K562 (cell line): ENCODE measurements around the gene ZBTB20.

ENCODE experiments used
- CREB1 ChIP-seq, 2 experiments: sonication (generic) in 1 of 2; formaldehyde crosslinking in 1 of 2; IDR thresholded peaks; 2 replicates each; pipeline versions ENCODE4 v1.6.1 to v1.8.0; 2012 to 2022; ENCODE audit warnings: inconsistent platforms in 1 of 2, mild to moderate bottlenecking in 1 of 2, missing genetic modification reagents in 1 of 2, moderate library complexity in 1 of 2
- CTCF ChIP-seq, 3 experiments: IDR thresholded peaks in 2 of 3; conservative IDR thresholded peaks in 1 of 3; 2 replicates each; pipeline ENCODE4 v1.5.1; 2011 to 2012; ENCODE audit warnings: low read length in 3 of 3, mild to moderate bottlenecking in 3 of 3, control low read depth in 2 of 3, improper control_type of control experiment in 1 of 3, inconsistent platforms in 1 of 3, low read depth in 1 of 3, mixed read lengths in 1 of 3, moderate library complexity in 1 of 3; ENCODE audit not compliant: insufficient read depth in 2 of 3
- GABPA ChIP-seq: fragments of 200-800 bp; sonication (Bioruptor generic); conservative IDR thresholded peaks from 2 replicates; pipeline ENCODE4 v1.6.1; 2016; ENCODE audit warnings: low read depth, missing genetic modification characterization, missing compliant biosample characterization
- HNRNPUL1 ChIP-seq: fragments of 200-400 bp; formaldehyde crosslinking; IDR thresholded peaks from 2 replicates; pipeline ENCODE4 v1.6.1; 2017; ENCODE audit warnings: low read length
- RBBP5 ChIP-seq: fragments of 200-600 bp; sonication (generic); IDR thresholded peaks from 2 replicates; pipeline ENCODE4 v1.6.1; 2012; ENCODE audit warnings: borderline replicate concordance, mild to moderate bottlenecking, low read length, control low read depth, inconsistent platforms; ENCODE audit not compliant: insufficient read depth, poor library complexity, severe bottlenecking
- STAT5A ChIP-seq: IDR thresholded peaks from 2 replicates; pipeline ENCODE4 v1.6.1; 2012; ENCODE audit warnings: low read length, inconsistent platforms, borderline replicate concordance
- STAT6 ChIP-seq: sonication (generic); formaldehyde crosslinking; IDR thresholded peaks from 2 replicates; pipeline ENCODE4 v1.8.1; 2023; ENCODE audit warnings: mild to moderate bottlenecking, missing genetic modification reagents
- TCF7L2 ChIP-seq: fragments of 150-350 bp; IDR thresholded peaks from 2 replicates; pipeline ENCODE4 v1.6.1; 2016; ENCODE audit warnings: low read depth, mild to moderate bottlenecking, low read length, moderate library complexity
- UBTF ChIP-seq, 2 experiments: IDR thresholded peaks; 2 replicates each; pipeline ENCODE4 v1.6.1; 2012; ENCODE audit warnings: improper control_type of control experiment in 2 of 2, low read depth in 2 of 2, low read length in 2 of 2, borderline replicate concordance in 1 of 2
- USF1 ChIP-seq: sonication (generic); formaldehyde crosslinking; IDR thresholded peaks from 2 replicates; pipeline ENCODE4 v1.9.0; 2022; ENCODE audit warnings: mild to moderate bottlenecking, missing genetic modification reagents
- ZFP30 ChIP-seq: fragments of 250-450 bp; sonication (Bioruptor Pico); IDR thresholded peaks from 2 replicates; pipeline ENCODE4 v1.8.0; 2022; ENCODE audit warnings: moderate library complexity, mild to moderate bottlenecking, inconsistent platforms, borderline replicate concordance

- TF ChIP-seq STAT5A = no peak
- TF ChIP-seq STAT6 (CRISPR knock-in tag) = no peak
- TF ChIP-seq UBTF (IDR thresholded peaks at IDR 0.05; ENCODE audit: borderline replicate concordance in 1 of 2, low read depth in 2 of 2, low read length in 2 of 2) = no peak
- TF ChIP-seq RBBP5 = no peak
- no peak for TF ChIP-seq ZFP30
- no peak for TF ChIP-seq CREB1 (IDR thresholded peaks at IDR 0.05)
- TF ChIP-seq CREB1 (CRISPR knock-in tag; IDR thresholded peaks at IDR 0.05) = no peak
- no peak for TF ChIP-seq HNRNPUL1
- no peak for TF ChIP-seq GABPA (tag)
- no peak for TF ChIP-seq TCF7L2
- no peak for TF ChIP-seq USF1 (CRISPR knock-in tag)
- no peak for TF ChIP-seq CTCF (IDR thresholded peaks at IDR 0.05 in 2 of 3, conservative IDR thresholded peaks at IDR 0.05 in 1 of 3; ENCODE audit: insufficient read depth in 2 of 3, low read depth in 1 of 3, low read length in 3 of 3)
Observed at GRCh38 chr3:114848643-114849350, 298.3 kb downstream of the ZBTB20 start.
